ENCODE data around the gene MTFR1L. TPM values are rescaled to one million over a fixed set of nuclear protein-coding genes. Genes with fewer than 3 reads are reported as not detected.

MTFR1L gene
- total and polyA plus RNA-seq, 9 of the 15 experiments (the other 6 are each of a cell fraction or from before 2014, with no cell fraction given), result 41.4 to 98.5 (median 53.7) TPM

DNA sequence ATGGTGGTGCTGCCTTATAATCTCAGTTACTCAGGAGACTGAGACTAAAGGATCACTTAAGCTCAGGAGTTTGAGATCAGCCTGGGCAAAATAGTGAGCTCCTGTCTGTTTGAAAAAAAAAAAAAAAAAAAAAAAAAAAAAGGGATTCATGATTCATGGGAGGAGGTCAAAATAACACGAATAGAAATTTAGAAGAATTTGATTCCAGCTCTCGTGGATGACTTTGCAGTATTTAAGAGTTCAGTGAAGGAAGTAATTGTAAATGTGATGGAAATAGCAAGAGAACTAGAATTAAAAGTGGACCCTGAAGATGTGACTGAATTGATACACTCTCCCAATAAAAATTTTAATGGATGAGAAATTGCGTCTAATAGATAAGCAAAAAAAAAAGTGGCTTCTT, 23.7 kb downstream of the MTFR1L start:
- Histone ChIP-seq H4K20me1 (replicated peaks; ENCODE audit: control insufficient read depth, insufficient read depth, low read length) (peaks cover 6% of the 10 kb centered on the region; the same call in 1 of the 2 replicates), H2AFZ (ENCODE audit: low read depth, low read length) (no peak overlapping the region), H3K27me3 (ENCODE audit: control insufficient read depth in 2 of 2, insufficient read depth in 2 of 2, low read length in 2 of 2) (no peaks in the 10 kb centered on the region), H3K4me1 (replicated peaks in 1 of 2; ENCODE audit: control insufficient read depth in 2 of 2, insufficient read depth in 2 of 2, low read length in 2 of 2) (peaks cover 0 to 15% of the 10 kb centered on the region in 2 experiments; a peak in 3 of 5 replicates), H3K79me2 (ENCODE audit: control insufficient read depth, insufficient read depth, low read length) (peaks cover 88% of the 10 kb centered on the region), H3K4me3 (no peak overlapping the region), H3K4me2 (ENCODE audit: insufficient read depth, low read length) (no peak overlapping the region), H3K9ac (ENCODE audit: insufficient read depth in 1 of 2, low read depth in 2 of 2, low read length in 2 of 2) (no peak overlapping the region), H3K36me3 (ENCODE audit: control insufficient read depth, insufficient read depth, low read length) (peaks cover 31% of the 10 kb centered on the region), H3K9me1 (ENCODE audit: control insufficient read depth, insufficient read depth, low read length) (no peaks in the 10 kb centered on the region), H3K27ac (ENCODE audit: extremely low read depth, low read depth, low read length) (no peak overlapping the region), H3K9me3 (replicated peaks; ENCODE audit: control insufficient read depth, insufficient read depth, low read depth, low read length) (no peaks in the 10 kb centered on the region)
- no TSS peak for BruUV-seq (replicated peaks)
- FAIRE-seq (no peak), DNase-seq (ENCODE audit: extremely low read depth in 1 of 4, low spot score in 3 of 4) (no peak), ATAC-seq (no peak)
- POLR2A ChIA-PET, result interaction anchor here (0.7 to 10.8 kb wide), 4 partner anchors 13 to 53 kb away, joined by 3 to 108 read pairs (median 4); no protein-coding TSS in a partner anchor
- CTCF ChIA-PET (ENCODE audit: low intra/inter-chr PET ratio), result no interaction called here
- in situ Hi-C loops (cut with MboI), result no loop called here
- WGBS (ENCODE audit: insufficient coverage, low coverage, missing lambda C conversion rate), result 76% methylated on average over 3 of the region's 3 CpGs
- intact Hi-C loops (cut with micrococcal nuclease), result no loop called here
- TF ChIP-seq ZNF407 (IDR thresholded peaks at IDR 0.05; ENCODE audit: low read depth), result no peak
- TF ChIP-seq BRCA1 (IDR thresholded peaks at IDR 0.05), result no peak
- no peak for TF ChIP-seq BRCA1 (CRISPR knock-in tag; IDR thresholded peaks at IDR 0.05)
- peak; percentile 19; the same call in 1 of the 2 replicates for TF ChIP-seq C11orf30 (IDR thresholded peaks at IDR 0.05; ENCODE audit: low read depth)
- TF ChIP-seq ZNF316 (IDR thresholded peaks at IDR 0.05), result peak; percentile 43; the same call in 1 of the 2 replicates
- TF ChIP-seq GTF3C2 (IDR thresholded peaks at IDR 0.05; ENCODE audit: borderline replicate concordance, extremely low read depth, insufficient read length), result no peak
- no peak for TF ChIP-seq ZNF76 (CRISPR knock-in tag; IDR thresholded peaks at IDR 0.05; ENCODE audit: borderline replicate concordance)
- no peak for TF ChIP-seq RAD51 (IDR thresholded peaks at IDR 0.05; ENCODE audit: borderline replicate concordance, low read depth)
- TF ChIP-seq ZNF384 (IDR thresholded peaks at IDR 0.05; ENCODE audit: low read depth, low read length), result 0 out of 2 replicates have a peak, but pooled peaks have one; percentile 11
- TF ChIP-seq, protein P1, sequence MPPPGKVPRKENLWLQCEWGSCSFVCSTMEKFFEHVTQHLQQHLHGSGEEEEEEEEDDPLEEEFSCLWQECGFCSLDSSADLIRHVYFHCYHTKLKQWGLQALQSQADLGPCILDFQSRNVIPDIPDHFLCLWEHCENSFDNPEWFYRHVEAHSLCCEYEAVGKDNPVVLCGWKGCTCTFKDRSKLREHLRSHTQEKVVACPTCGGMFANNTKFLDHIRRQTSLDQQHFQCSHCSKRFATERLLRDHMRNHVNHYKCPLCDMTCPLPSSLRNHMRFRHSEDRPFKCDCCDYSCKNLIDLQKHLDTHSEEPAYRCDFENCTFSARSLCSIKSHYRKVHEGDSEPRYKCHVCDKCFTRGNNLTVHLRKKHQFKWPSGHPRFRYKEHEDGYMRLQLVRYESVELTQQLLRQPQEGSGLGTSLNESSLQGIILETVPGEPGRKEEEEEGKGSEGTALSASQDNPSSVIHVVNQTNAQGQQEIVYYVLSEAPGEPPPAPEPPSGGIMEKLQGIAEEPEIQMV (tag; conservative IDR thresholded peaks at IDR 0.05; ENCODE audit: low read depth), result no peak
- TF ChIP-seq SMARCA4 (IDR thresholded peaks at IDR 0.05), result no peak
